Activated T-cell treated with anti-CD3 and anti-CD28 coated beads for 24 hours (primary cell): ENCODE measurements around the gene KDM6B.

ENCODE experiments used
- DNase-seq: peaks from one replicate; pipeline ENCODE4 v3.0.0-alpha.2; 2020; ENCODE audit warnings: low read depth

KDM6B gene

GRCh38 chr17:7880076-7880868 lies 46.3 kb downstream of the KDM6B start:
- no peak for DNase-seq

- no peak for DNase-seq
Observed at GRCh38 chr17:7881276-7882054, 47.4 kb downstream of the KDM6B start.

- DNase-seq = no peak
Observed at GRCh38 chr17:7882068-7882467, 48.1 kb downstream of the KDM6B start.

- no peak for DNase-seq
Observed at GRCh38 chr17:7882629-7883028, 48.6 kb downstream of the KDM6B start.
